Left lung (tissue), 10 donors: ENCODE data around the gene KCNK13. TPM values are rescaled to one million over a fixed set of nuclear protein-coding genes. Genes with fewer than 3 reads are reported as not detected.

ENCODE experiments used
- ATAC-seq: fragments of 200-7000 bp; cut with Tn5 transposase; one replicate; pipeline ENCODE4 v1.9.1; 2020; ENCODE audit warnings: moderate library complexity
- DNase-seq, 4 donors: peaks; one replicate each; pipeline ENCODE4 v3.0.0-alpha.2; 2013 to 2020
- H3K27ac ChIP-seq, 2 donors: fragments of 200-600 bp; sonication (generic) in 1 of 2; one replicate each; pipeline versions ENCODE4 v1.5.0 to v1.8.0; 2020 to 2021
- H3K27me3 ChIP-seq, 2 donors: fragments of 200-600 bp; sonication (generic) in 1 of 2; one replicate each; pipeline versions ENCODE4 v1.5.0 to v1.8.0; 2020 to 2021
- H3K36me3 ChIP-seq, 2 donors: fragments of 200-600 bp; sonication (generic) in 1 of 2; one replicate each; pipeline versions ENCODE4 v1.5.0 to v1.8.0; 2020 to 2021
- H3K4me1 ChIP-seq, 2 donors: fragments of 200-600 bp; one replicate each; pipeline ENCODE4 v1.8.0; 2021
- H3K4me3 ChIP-seq, 2 donors: fragments of 200-600 bp; sonication (generic) in 1 of 2; one replicate each; pipeline versions ENCODE4 v1.5.0 to v1.8.0; 2020 to 2021; ENCODE audit warnings: mild to moderate bottlenecking in 1 of 2
- H3K9me3 ChIP-seq, 2 donors: fragments of 200-600 bp; sonication (generic) in 1 of 2; one replicate each; pipeline versions ENCODE4 v1.5.0 to v1.8.0; 2020 to 2021
- CTCF ChIP-seq, 2 donors: fragments of 200-600 bp; sonication (generic) in 1 of 2; IDR thresholded peaks; one replicate each; pipeline versions ENCODE4 v1.5.0 to v1.8.0; 2021; ENCODE audit warnings: antibody characterized with exemption in 2 of 2
- intact Hi-C, 2 donors: fragments of 100-400 bp; cut with DNase I; formaldehyde crosslinking; loops; one replicate each; pipeline versions ENCODE4 v1.11.2 to v1.14.2; 2022
- polyA plus RNA-seq, 6 donors: library from polyadenylated mRNA; unstranded; fragments of 120-200 nt; gene quantifications; one replicate each; pipeline ENCODE4 v1.2.1, GENCODE V29; 2013; ENCODE audit not compliant: insufficient read length in 6 of 6
- total RNA-seq, 2 donors: library from RNA; stranded (reverse); fragmentation: NEBNext Ultra II Directional; extraction: Animal tissue kit (Norgen Biotek cat#: 25700); gene quantifications; one replicate each; pipeline ENCODE4 v1.2.1, GENCODE V29; 2021
- donor health status: DM: no; HTN: yes; CAD: no.
- donor health status: DM: no; HTN: no; CAD: no.

KCNK13 gene
- total and polyA plus RNA-seq, 8 donors = 0.15 to 2.8 (median 0.23) TPM

- Histone ChIP-seq H3K36me3 (no peaks in the 10 kb centered on the region), H3K27me3 (peaks cover 0 to 35% of the 10 kb centered on the region in 2 donors), H3K9me3 (peaks cover 0 to 4% of the 10 kb centered on the region in 2 donors), H3K27ac (no peak overlapping the region), H3K4me3 (no peak overlapping the region), H3K4me1 (no peaks in the 10 kb centered on the region)
- intact Hi-C loops = no loop called here
- DNase-seq = no peak
- TF ChIP-seq CTCF (IDR thresholded peaks at IDR 0.05) = no peak
- no peak for ATAC-seq
These were observed 54.6 kb downstream of the KCNK13 start for GRCh38 chr14:90116444-90116843.

DNA sequence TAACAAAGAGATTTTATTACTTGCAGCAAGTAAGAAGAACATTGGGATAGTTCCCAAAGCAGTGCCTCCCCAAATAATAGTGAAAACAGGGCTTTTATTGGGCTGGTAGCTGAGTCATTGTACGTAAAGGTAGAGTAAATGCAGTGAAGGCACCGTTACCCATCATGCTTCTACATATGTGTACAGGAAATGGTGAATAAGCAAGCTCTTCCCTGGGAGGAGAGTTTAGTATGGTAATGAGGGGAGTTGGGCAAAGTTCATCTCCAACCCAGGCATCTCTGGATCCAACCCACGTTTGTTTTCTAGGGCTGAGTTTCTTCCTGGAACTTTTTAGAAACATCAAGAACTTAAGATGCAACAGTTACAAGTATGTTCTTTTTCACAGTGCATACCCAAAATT lies 56.2 kb downstream of the KCNK13 start:
- Histone ChIP-seq H3K36me3 (no peaks in the 10 kb centered on the region), H3K4me1 (no peaks in the 10 kb centered on the region), H3K9me3 (peaks cover 0 to 4% of the 10 kb centered on the region in 2 donors), H3K27ac (no peak overlapping the region), H3K4me3 (no peak overlapping the region), H3K27me3 (peaks cover 0 to 20% of the 10 kb centered on the region in 2 donors)
- DNase-seq = no peak
- no peak for ATAC-seq
- TF ChIP-seq CTCF (IDR thresholded peaks at IDR 0.05) = no peak
- intact Hi-C loops = no loop called here

DNA sequence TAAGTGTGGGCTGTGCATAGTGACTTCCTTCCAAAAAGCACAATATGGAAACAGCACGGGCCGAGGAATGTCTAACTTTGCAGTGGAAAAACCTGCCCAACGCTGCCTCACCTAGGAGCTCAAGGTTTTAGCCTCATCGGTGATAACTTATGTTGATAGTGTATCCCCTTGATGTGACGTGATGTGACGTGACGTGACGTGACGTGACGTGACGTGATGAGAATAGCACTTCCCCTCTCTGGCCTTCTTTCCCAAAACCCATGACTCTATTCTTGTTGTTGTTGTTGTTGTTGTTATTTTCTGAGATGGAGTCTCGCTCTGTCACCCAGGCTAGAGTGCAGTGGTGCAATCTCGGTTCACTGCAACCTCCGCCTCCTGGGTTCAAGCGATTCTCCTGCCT lies 64.5 kb downstream of the KCNK13 start:
- Histone ChIP-seq H3K4me3 (no peak overlapping the region), H3K27ac (no peak overlapping the region), H3K27me3 (no peaks in the 10 kb centered on the region), H3K9me3 (no peaks in the 10 kb centered on the region), H3K4me1 (no peaks in the 10 kb centered on the region), H3K36me3 (no peaks in the 10 kb centered on the region)
- DNase-seq (no peak), ATAC-seq (no peak)
- intact Hi-C loops = no loop called here
- no peak for TF ChIP-seq CTCF (IDR thresholded peaks at IDR 0.05)

- H3K27me3 ChIP-seq = peaks cover 0 to 3% of the 10 kb centered on the region in 2 donors
- intact Hi-C loops = no loop called here
- ATAC-seq (no peak), DNase-seq (no peak)
- no peak overlapping the region for H3K4me3 ChIP-seq
- no peak for TF ChIP-seq CTCF (IDR thresholded peaks at IDR 0.05)
- H3K27ac ChIP-seq = no peak overlapping the region
- no peaks in the 10 kb centered on the region for H3K4me1 ChIP-seq
- no peaks in the 10 kb centered on the region for H3K9me3 ChIP-seq
- no peaks in the 10 kb centered on the region for H3K36me3 ChIP-seq
These were observed 71.2 kb downstream of the KCNK13 start for GRCh38 chr14:90132821-90133570.

DNA sequence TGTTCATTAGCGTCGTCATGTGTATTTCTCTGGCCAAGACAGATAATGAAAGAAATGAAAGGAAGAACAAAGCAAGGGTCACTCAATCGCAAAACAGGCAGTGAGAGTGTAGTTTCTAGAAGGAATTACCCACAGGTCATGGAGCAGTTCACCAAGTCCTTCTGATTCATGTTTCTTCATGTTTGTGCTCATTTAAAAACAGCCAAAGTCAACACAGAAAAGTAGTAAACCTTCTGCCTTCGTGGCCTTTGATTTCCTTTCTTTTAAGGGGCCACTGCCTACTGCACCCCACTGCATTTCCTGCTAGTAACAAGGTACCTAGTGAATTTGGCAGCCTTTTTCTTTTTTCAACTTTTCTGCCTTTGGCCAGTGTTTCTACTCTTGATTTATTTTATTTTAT lies 75.1 kb downstream of the KCNK13 start:
- H3K27me3 ChIP-seq = peaks cover 0 to 3% of the 10 kb centered on the region in 2 donors
- no peak for DNase-seq
- no peak for ATAC-seq
- H3K36me3 ChIP-seq = no peaks in the 10 kb centered on the region
- no peaks in the 10 kb centered on the region for H3K9me3 ChIP-seq
- intact Hi-C loops = no loop called here
- no peak for TF ChIP-seq CTCF (IDR thresholded peaks at IDR 0.05)
- H3K4me3 ChIP-seq = no peak overlapping the region
- no peaks in the 10 kb centered on the region for H3K4me1 ChIP-seq
- H3K27ac ChIP-seq = no peak overlapping the region
